Mesenchymal stem cell (in vitro differentiated cells and primary cell): ENCODE measurements around the gene DRD5.
"Not testable (repeated sequence)": the region's sequence is repeated elsewhere in the genome, so short reads cannot be mapped to it uniquely, and the experiment has no call there.

Experiments used
- DNase-seq: peaks from one replicate; pipeline ENCODE4 v3.0.0-alpha.2; 2013
- H2AFZ ChIP-seq: one replicate; pipeline ENCODE4 v1.6.1; 2013; ENCODE audit warnings: low read depth, mild to moderate bottlenecking, control low read depth, inconsistent platforms, low read length, moderate library complexity
- H2AK5ac ChIP-seq: 2 replicates; pipeline ENCODE4 v1.6.1; 2013; ENCODE audit warnings: low read length, moderate library complexity, mild to moderate bottlenecking, inconsistent platforms; ENCODE audit not compliant: severe bottlenecking
- H2BK120ac ChIP-seq: one replicate; pipeline ENCODE4 v1.6.1; 2013; ENCODE audit warnings: low read depth, mild to moderate bottlenecking, inconsistent platforms, low read length, moderate library complexity
- H2BK12ac ChIP-seq, 2 experiments: one replicate each; pipeline ENCODE4 v1.6.1; 2013; ENCODE audit warnings: inconsistent platforms in 2 of 2, low read length in 2 of 2, mild to moderate bottlenecking in 2 of 2, moderate library complexity in 2 of 2, control low read depth in 1 of 2
- H2BK15ac ChIP-seq: one replicate; pipeline ENCODE4 v1.6.1; 2013; ENCODE audit warnings: mild to moderate bottlenecking, low read depth, inconsistent platforms; ENCODE audit not compliant: poor library complexity, severe bottlenecking
- H2BK5ac ChIP-seq: 2 replicates; pipeline ENCODE4 v1.6.1; 2013; ENCODE audit warnings: low read depth, mild to moderate bottlenecking, low read length, control low read depth, inconsistent platforms; ENCODE audit not compliant: poor library complexity, severe bottlenecking
- H3K14ac ChIP-seq, 2 experiments: one replicate each; pipeline ENCODE4 v1.6.1; 2013; ENCODE audit warnings: inconsistent platforms in 2 of 2, low read length in 2 of 2, control low read depth in 1 of 2, mild to moderate bottlenecking in 1 of 2, moderate library complexity in 1 of 2
- H3K18ac ChIP-seq, 2 experiments: one replicate each; pipeline ENCODE4 v1.6.1; 2013; ENCODE audit warnings: inconsistent platforms in 2 of 2, low read length in 2 of 2, control low read depth in 1 of 2, low read depth in 1 of 2, mild to moderate bottlenecking in 1 of 2
- H3K23ac ChIP-seq, 2 experiments: one replicate each; pipeline ENCODE4 v1.6.1; 2013; ENCODE audit warnings: inconsistent platforms in 2 of 2, low read length in 2 of 2, mild to moderate bottlenecking in 2 of 2, moderate library complexity in 2 of 2, control low read depth in 1 of 2
- H3K27ac ChIP-seq: 2 replicates; pipeline ENCODE4 v1.5.1; 2013; ENCODE audit warnings: mild to moderate bottlenecking, moderate library complexity, low read length, control low read depth, inconsistent platforms; ENCODE audit not compliant: poor library complexity, severe bottlenecking
- H3K27me3 ChIP-seq, 2 experiments: 2 replicates each; pipeline versions ENCODE4 v1.6.1 to v1.7.0; 2013; ENCODE audit warnings: low read length in 2 of 2, mild to moderate bottlenecking in 2 of 2, moderate library complexity in 2 of 2, control low read depth in 1 of 2, inconsistent platforms in 1 of 2; ENCODE audit not compliant: control insufficient read depth in 1 of 2, insufficient read depth in 1 of 2
- H3K36me3 ChIP-seq, 2 experiments: 2 replicates each; pipeline versions ENCODE4 v1.6.1 to v1.7.0; 2013; ENCODE audit warnings: low read length in 2 of 2, control low read depth in 1 of 2, inconsistent platforms in 1 of 2, low read depth in 1 of 2, mild to moderate bottlenecking in 1 of 2; ENCODE audit not compliant: insufficient read depth in 2 of 2, control insufficient read depth in 1 of 2
- H3K4ac ChIP-seq, 2 experiments: one replicate each; pipeline ENCODE4 v1.6.1; 2013; ENCODE audit warnings: inconsistent platforms in 2 of 2, low read length in 2 of 2, mild to moderate bottlenecking in 2 of 2, moderate library complexity in 2 of 2, control low read depth in 1 of 2, low read depth in 1 of 2
- H3K4me1 ChIP-seq: 2 replicates; pipeline ENCODE4 v1.6.1; 2013; ENCODE audit warnings: low read depth, low read length, control low read depth; ENCODE audit not compliant: control insufficient read depth, insufficient read depth
- H3K4me2 ChIP-seq: 2 replicates; pipeline ENCODE4 v1.6.1; 2013; ENCODE audit warnings: low read length, mild to moderate bottlenecking, inconsistent platforms; ENCODE audit not compliant: poor library complexity, severe bottlenecking
- H3K4me3 ChIP-seq, 2 experiments: 2 replicates each; pipeline versions ENCODE4 v1.5.1 to v1.7.0; 2013; ENCODE audit warnings: low read length in 2 of 2, mild to moderate bottlenecking in 2 of 2, control low read depth in 1 of 2, low read depth in 1 of 2; ENCODE audit not compliant: insufficient read depth in 1 of 2
- H3K79me1 ChIP-seq: replicated peaks from 2 replicates; pipeline ENCODE4 v1.6.1; 2013; ENCODE audit warnings: mild to moderate bottlenecking, control low read depth, low read length, inconsistent platforms; ENCODE audit not compliant: poor library complexity, severe bottlenecking
- H3K9ac ChIP-seq: 2 replicates; pipeline ENCODE4 v1.7.0; 2013; ENCODE audit warnings: mild to moderate bottlenecking, low read length, moderate library complexity
- H3K9me3 ChIP-seq: 2 replicates; pipeline ENCODE4 v1.7.0; 2013; ENCODE audit warnings: mild to moderate bottlenecking, low read length; ENCODE audit not compliant: control insufficient read depth
- H4K8ac ChIP-seq: one replicate; pipeline ENCODE4 v1.6.1; 2013; ENCODE audit warnings: inconsistent platforms, mild to moderate bottlenecking, low read length, moderate library complexity
- H4K91ac ChIP-seq: one replicate; pipeline ENCODE4 v1.6.1; 2013; ENCODE audit warnings: mild to moderate bottlenecking, low read length, inconsistent platforms
- WGBS: methylation state at CpG from one replicate; pipeline ENCODE4 v1.1.7; 2013; ENCODE audit warnings: mixed read lengths; 5-methylcytosine and 5-hydroxymethylcytosine counted together

The DRD5 gene

DNA sequence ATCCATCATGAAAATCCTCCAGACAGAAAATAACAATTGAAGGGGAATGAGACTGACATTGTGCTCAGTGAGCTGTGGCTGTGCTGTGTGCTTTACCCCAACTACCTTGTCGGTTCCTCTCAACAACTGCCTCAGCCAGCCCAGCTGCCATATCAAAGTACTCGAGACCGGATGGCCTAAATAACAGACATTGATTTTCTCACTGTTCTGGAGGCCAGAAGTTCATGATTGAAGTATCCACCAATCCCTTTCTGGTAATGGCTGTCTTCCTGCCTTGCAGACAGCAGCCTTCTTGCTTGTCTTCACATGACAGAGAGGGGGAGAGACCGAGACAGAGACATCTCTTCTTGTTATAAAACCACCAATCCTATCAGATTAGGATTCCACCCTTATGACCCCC lies 37.6 kb upstream of the DRD5 start:
- H3K36me3 ChIP-seq, H3K14ac ChIP-seq, H4K8ac ChIP-seq, H3K23ac ChIP-seq, H2BK5ac ChIP-seq, H2BK15ac ChIP-seq, H3K9me3 ChIP-seq, H3K4me2 ChIP-seq, H3K18ac ChIP-seq, DNase-seq, H2BK12ac ChIP-seq, H3K79me1 ChIP-seq, H2AK5ac ChIP-seq, H3K27me3 ChIP-seq, H2BK120ac ChIP-seq, H3K4me3 ChIP-seq, H3K4me1 ChIP-seq, H3K9ac ChIP-seq, H3K27ac ChIP-seq, H2AFZ ChIP-seq, H4K91ac ChIP-seq, H3K4ac ChIP-seq: not testable (repeated sequence)
- 78% methylated on average over 3 of the region's 4 CpGs for WGBS

DNA sequence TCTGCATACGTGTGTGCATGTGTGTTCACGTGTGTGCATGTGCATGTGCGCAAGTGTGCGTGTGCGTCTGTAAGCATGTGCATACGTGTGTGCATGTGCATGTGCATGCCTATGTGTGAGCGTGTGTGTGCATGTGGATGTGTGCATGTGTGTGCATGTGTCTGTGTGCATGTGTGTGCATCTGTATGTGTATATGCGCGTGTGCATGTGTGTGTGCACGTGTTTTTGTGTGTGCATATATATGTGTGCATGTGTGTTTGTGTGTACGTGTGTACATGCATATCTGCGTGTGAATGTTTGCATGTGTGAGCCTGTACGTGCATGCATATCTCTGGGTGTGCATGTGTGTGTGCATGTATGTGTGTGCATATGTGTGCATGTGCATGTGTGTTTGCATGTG lies 35.7 kb upstream of the DRD5 start:
- no peaks in the 10 kb centered on the region for H3K4me1 ChIP-seq
- no peak overlapping the region for H2AFZ ChIP-seq
- no peak overlapping the region for H3K27ac ChIP-seq
- WGBS, result 92% methylated on average over 13 of the region's 13 CpGs
- no peak overlapping the region for H2AK5ac ChIP-seq
- no peak overlapping the region for H3K18ac ChIP-seq
- H3K4ac ChIP-seq, result no peak overlapping the region
- H4K91ac ChIP-seq, result peak overlapping the region; percentile 64
- H3K36me3 ChIP-seq, result no peaks in the 10 kb centered on the region
- no peak overlapping the region for H2BK5ac ChIP-seq
- no peak overlapping the region for H3K4me2 ChIP-seq
- no peaks in the 10 kb centered on the region for H3K9me3 ChIP-seq
- H3K23ac ChIP-seq, result no peak overlapping the region
- no peak overlapping the region for H2BK15ac ChIP-seq
- no peaks in the 10 kb centered on the region for H3K27me3 ChIP-seq
- no peaks in the 10 kb centered on the region for H3K79me1 ChIP-seq
- H2BK12ac ChIP-seq, result no peak overlapping the region
- no peak overlapping the region for H4K8ac ChIP-seq
- no peak for DNase-seq
- no peak overlapping the region for H3K9ac ChIP-seq
- H3K14ac ChIP-seq, result no peak overlapping the region
- H3K4me3 ChIP-seq, result no peak overlapping the region
- no peak overlapping the region for H2BK120ac ChIP-seq

DNA sequence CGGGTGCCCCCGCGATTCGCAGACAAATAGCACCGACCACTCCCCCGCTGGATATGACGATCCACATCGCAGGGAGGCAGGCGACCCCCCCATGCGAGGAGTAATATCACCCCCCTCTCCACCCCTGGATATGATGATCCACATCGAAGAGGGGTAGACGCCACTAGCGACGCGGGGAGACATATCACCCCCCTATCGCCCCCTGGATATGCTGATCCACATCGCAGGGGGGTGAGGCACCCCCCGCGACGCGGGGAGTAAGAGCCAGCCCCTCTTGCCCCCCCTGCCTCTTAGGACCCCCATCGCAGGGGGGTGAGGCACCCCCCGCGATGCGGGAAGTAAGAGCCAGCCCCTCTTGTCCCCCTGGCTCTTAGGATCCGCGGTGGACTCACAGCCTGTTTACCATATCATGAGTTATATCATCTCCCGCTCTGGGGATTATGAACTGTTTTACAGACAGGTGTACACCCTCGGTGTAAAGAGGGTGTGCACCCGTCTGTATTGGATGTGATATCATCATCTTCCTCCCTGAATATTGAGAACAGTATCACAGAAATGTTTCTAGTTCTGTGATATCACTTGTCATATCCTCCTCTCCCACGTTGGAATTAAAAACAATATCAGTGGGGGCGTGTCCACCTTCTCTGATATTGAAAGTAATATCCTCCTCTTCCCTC lies 22.7 kb upstream of the DRD5 start:
- no peak overlapping the region for H2BK5ac ChIP-seq
- H3K4me3 ChIP-seq, result no peak overlapping the region
- H3K27ac ChIP-seq, result no peak overlapping the region
- H3K36me3 ChIP-seq, result no peaks in the 10 kb centered on the region
- no peak for DNase-seq
- no peak overlapping the region for H3K9ac ChIP-seq
- peaks cover 0 to 22% of the 10 kb centered on the region in 2 experiments for H3K27me3 ChIP-seq
- H3K18ac ChIP-seq, result no peak overlapping the region
- no peak overlapping the region for H3K4me2 ChIP-seq
- WGBS, result 81% methylated on average over 26 of the region's 32 CpGs
- no peak overlapping the region for H3K23ac ChIP-seq
- no peaks in the 10 kb centered on the region for H3K79me1 ChIP-seq
- H2AK5ac ChIP-seq, result no peak overlapping the region
- no peaks in the 10 kb centered on the region for H3K9me3 ChIP-seq
- no peak overlapping the region for H4K8ac ChIP-seq
- H3K4me1 ChIP-seq, result no peaks in the 10 kb centered on the region
- H4K91ac ChIP-seq, result no peak overlapping the region
- H2AFZ ChIP-seq, result no peak overlapping the region
- no peak overlapping the region for H2BK120ac ChIP-seq
- H3K14ac ChIP-seq, result no peak overlapping the region
- H2BK12ac ChIP-seq, result no peak overlapping the region
- H2BK15ac ChIP-seq, result no peak overlapping the region
- H3K4ac ChIP-seq, result no peak overlapping the region

DNA sequence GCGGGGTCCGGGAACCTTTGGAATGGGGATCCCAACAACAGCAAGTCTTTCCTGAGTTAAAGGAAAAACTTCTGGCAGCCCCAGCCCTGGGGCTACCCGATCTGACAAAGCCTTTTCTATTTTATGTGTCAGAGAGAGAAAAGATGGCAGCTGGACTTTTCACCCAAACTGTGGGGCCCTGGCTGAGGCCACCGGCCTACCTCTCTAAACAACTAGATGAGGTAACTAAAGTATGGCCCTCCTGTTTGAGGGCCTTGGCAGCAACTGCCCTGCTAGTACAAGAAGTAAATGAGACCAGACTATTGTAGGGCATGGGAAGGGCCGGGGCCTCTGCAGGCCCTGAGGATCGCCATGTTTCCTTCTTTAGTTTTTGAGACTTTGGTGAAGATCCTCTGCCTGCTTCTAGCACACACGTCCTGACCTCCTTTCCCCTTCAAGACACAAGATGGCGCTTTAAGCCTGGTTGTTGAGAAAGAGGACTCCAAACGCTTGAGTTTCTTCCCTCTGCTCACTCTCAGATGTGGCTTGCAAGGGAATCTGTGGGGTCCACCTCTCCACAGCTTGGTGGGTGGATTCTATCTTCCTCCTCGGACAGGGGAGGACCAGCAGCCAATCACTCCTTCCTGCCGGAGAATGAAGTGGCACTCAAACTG lies 18.5 kb upstream of the DRD5 start:
- H3K27me3 ChIP-seq, result peaks cover 0 to 34% of the 10 kb centered on the region in 2 experiments
- no peak overlapping the region for H3K23ac ChIP-seq
- no peak overlapping the region for H3K4me3 ChIP-seq
- no peak overlapping the region for H3K4ac ChIP-seq
- peak; percentile 3 for DNase-seq
- H3K18ac ChIP-seq, result no peak overlapping the region
- no peak overlapping the region for H3K4me2 ChIP-seq
- H3K14ac ChIP-seq, result no peak overlapping the region
- H3K36me3 ChIP-seq, result no peaks in the 10 kb centered on the region
- no peak overlapping the region for H3K9ac ChIP-seq
- H2AK5ac ChIP-seq, result no peak overlapping the region
- no peak overlapping the region for H2BK12ac ChIP-seq
- WGBS, result 44% methylated on average over 11 of the region's 11 CpGs
- no peak overlapping the region for H2BK15ac ChIP-seq
- no peak overlapping the region for H4K91ac ChIP-seq
- no peak overlapping the region for H3K27ac ChIP-seq
- H2AFZ ChIP-seq, result no peak overlapping the region
- H2BK120ac ChIP-seq, result no peak overlapping the region
- no peaks in the 10 kb centered on the region for H3K4me1 ChIP-seq
- H2BK5ac ChIP-seq, result no peak overlapping the region
- H4K8ac ChIP-seq, result no peak overlapping the region
- no peaks in the 10 kb centered on the region for H3K9me3 ChIP-seq
- H3K79me1 ChIP-seq, result no peaks in the 10 kb centered on the region
